ENCODE measurements around the gene KCNJ18.
"Not testable (repeated sequence)": the region's sequence is repeated elsewhere in the genome, so short reads cannot be mapped to it uniquely, and the experiment has no call there.

Gene KCNJ18

DNA sequence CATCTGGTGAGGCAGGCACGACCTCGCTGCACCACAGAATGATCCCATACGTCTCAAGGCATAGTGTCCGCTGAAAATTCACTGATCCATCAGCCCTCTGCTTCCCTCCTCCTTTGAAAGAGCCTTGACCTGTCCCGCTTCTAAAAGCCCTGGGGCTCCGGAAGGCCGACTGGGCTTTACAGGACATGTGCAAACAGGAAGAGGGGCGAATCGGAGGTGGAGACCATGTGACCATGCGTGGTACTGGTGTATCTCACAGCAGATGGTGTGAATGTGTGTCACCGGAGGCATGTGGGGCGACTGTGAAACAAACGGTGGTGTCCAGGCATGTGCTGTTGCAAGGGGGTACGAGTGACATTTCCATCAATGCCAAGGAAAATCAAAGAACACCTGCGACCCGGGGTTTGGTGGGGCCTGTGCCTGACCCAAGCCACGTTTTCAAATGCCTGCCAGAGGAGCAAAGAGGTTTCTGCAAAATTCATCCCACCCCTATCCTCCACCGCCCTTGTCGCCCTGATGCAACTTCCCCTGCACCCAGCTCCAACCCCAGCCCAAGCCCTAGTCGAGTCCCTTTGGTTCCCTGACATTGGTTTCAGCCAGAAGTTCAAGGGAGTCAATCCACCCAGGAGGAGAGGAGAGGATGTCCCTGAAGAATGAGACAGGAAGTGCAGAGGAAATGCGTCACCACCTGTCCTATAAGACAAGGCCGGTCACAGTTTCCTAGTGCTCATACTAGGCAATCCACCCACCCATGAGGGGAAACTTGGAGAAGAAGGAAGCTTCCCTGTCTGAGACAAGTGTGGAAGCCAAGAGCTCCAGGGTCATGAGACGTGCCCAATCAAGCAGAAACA, 5.9 kb upstream of the KCNJ18 start:
- DNase-seq: no peak

DNA sequence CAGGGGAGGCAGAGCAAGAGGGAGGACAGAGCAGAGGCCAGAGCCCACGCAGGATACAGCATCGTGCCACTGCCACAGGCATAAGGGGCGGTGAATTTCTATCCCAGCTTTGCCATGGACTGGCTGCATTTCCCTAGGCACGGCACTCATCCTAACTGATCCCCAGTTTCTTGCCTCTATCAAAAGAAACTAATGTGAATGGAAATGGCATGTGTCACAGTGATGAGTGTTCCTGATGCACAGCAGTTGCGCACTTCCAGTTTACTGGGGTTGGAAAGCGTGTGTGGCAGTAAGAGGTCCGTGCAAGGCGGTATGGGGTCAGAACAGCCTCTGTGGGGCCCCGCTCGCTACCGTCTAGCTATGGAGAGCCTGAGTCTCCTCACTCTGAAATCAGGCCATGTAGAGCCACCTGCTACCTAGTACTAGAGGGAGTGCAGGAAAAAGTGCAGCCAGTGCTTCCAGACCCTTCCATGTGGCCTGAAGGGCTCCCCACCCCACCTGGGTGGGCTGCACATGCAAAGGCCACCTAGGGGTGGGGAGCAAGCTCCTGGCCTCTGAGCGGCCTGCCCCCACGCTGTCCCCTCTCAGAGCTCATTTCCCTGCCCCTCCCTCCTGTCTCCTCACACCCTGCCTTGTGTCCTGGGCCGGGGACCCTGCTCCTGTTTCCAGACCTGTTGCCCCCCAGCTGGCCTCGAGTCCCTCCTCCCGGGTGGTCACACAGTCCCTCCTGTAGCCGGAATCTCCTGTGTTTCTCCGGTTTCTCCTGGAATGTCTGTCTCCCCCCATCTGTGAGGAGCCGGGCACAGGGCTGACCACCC, 5.0 kb upstream of the KCNJ18 start:
- no peak for DNase-seq

DNA sequence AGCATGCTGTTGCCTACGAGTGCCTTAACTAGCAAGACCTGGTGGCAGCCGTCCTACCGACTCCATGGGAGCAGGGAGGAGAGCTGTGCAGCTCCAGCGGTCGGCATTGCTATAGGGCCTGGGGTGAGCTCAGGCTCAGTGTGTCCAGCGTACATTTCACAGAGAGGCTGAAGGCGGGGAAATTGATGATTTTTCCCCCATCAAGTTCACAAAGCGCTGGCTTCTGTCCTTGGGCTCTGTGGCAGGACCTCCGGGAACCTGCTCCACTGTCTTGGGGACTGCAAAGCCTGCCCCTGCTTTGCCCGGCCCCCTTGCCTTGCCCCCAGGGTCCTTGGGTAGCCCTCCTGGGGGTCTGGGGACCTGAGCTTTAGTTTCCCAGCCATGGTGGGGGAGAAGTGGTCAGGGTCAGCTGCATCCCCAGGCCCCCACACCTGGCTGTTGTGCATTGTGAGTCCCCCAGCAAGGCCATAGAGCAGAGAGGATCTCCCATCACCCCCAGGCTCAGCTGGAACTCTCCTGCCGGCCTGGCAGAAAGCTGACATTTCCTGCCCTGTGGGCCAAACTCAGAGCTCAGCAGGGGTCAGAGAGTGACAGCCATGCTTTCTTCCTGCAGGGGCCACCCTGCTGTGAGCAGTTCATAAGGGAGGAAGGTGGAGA, 3.9 kb upstream of the KCNJ18 start:
- no peak for DNase-seq

DNA sequence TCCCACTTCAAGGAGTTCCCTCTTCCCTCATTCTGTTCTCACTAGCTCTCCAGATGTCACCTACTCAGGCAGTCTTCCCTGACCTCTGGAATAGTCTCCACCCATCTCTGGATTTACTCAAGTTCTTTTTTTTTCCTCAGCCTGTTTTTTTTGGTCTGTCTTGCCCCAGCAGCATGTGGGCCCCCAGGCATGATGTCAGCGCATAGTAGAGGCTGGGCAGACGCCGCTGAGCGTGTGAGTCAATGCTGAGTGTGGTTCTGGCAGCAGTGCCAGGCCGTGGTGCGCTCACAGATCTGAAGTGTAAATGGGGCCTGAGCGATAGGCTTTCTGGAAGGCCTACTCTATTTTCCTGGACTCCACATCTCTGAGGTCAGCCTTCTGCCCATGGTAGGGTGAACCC, 2.7 kb upstream of the KCNJ18 start:
- DNase-seq: no peak

DNA sequence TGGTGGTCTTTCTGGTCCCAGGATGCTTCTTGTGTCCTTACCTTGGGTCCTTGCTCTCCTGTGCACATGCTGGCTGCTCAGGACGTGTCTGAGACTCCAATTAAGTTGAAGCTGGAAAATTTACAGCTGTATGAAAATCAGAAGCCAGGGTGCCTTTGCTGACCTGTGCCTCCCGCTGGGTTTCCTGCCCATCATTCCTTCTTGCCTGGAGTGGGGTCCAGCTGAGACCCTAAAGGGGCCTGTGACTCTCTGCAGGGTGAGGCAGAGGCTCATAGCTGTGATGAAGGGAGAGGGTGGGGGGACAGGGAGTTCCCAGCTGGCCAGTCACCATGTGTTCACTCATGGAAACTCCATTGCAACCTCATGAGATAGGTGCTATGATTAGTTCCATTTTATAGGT, 1.5 kb upstream of the KCNJ18 start:
- not testable (repeated sequence) for DNase-seq

DNA sequence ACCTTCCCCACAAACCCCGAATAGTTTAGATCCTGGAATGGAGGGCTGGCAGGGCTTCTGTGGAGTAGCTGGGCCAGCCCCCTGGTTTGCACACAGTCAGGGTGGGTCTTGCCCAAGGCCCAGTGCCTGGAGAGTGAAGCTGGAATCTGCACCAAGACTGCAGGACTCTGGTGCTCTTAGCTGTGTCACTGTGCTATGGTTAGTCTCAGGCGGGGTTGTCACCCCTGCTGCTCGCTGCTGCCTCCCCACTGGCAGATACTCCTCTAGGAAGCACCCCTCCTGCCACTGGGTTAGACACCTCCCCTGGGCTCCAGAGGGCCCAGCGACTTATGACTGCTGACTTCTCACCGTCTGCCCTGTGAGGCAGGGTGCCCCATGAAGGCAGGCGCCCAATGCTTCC, 842 bp upstream of the KCNJ18 start:
- DNase-seq: not testable (repeated sequence)

DNA sequence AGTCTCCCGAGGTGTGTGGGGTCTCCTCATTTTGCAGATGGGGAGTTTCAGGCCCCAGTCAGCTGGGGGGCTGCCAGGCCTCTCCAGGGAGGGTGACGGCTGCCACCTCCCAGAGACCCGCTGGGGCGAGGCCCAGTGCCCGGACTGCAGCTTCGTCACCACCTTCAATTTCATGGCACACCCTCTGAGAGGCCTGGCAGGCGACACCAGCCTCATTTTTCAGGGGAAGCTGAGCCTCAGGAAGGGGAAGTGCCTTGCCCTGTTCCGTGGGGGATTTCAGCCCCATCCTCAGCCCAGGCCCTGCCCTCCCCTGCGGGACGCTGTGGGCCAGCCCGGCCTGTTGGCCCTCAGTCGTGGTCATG, 362 bp downstream of the KCNJ18 start:
- not testable (repeated sequence) for DNase-seq

DNA sequence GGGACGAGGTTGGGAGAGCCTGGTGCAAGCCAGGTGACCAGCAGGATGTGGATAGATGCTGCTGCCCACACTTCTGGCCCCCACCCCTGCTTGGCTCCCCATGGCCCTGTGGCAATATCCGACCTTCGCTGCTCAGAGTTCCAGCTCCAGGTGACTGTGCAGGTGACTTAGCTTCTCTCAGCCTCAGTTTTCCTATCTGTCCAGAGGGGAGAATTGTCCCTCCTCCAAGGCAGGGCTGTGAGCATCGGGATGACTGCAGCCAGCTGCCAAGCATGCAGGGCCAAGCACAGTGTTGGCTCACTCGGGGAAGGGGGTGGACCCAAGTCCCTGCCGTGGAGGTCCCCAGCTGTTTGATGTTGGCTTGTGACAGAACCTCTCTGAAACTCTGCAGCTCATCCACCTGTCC, 1.1 kb downstream of the KCNJ18 start:
- not testable (repeated sequence) for DNase-seq

DNA sequence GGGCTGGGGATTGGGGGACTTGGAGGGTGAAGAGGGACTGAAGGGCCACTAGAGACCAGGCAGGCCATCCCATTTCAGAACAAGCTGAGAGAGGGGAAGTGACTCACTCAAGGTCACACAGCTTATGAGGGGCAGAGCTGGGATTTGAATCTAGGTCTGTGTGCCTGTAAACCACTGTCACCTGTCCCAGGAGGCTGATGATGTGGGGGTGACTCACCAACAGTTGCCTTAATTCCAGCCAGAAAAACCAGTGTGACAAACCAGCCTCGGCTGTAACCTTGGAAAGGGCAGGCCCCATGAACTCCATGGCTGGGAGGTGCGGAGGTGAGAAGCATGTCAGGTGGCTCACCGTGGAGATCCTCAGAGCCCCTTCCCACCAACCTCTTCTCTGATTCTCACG, 1.6 kb downstream of the KCNJ18 start:
- DNase-seq: not testable (repeated sequence)

DNA sequence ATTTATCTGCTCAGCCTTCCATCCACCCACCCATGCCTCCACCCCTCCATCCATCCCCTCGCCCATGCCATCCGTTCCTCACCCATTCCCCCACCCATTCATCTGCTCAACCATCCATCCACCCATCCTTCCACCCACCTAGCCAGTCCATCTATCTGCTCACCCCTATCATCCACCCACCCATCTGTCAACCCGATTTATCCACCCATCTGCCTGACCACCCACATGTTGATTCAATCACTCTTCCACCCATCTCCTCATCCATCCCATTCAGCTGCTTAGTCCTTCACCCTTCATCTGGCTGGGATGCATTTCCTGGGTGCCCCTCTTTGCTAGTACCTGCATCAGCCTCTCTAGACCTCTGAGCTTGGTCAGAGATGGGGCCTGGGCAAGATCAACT, 3.9 kb downstream of the KCNJ18 start:
- DNase-seq: not testable (repeated sequence)

DNA sequence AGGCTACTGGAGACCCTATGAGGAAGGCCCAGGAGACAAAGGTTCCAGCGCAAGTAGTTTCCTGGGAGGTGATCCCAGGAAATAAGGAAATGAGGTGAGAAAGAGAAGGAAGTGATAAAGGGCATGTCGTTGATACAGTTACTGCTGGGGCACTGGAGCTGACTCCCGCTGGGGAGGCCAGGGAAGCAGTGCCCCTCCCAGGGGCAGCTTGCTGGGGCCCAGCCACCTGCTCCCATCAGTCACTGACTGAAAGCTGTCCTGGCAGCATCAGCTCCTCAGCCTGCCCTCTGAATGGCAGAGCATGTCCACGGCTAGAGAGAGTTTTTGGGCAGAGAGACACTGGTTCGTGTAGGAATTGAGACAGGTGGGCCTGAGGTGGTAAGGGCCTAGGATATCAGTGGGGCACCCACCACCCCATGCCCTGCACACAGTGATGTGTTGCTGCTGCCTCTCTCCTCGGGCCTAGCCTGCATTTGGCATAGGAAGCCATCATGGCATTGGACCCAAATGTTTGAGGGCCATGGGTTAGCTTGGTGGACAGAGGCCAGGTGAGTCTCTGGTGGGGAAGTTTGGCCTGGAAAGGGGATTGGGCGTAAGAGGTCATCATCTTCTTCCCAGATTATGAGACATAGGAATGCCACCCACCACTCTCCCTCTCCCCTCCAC, 4.7 kb downstream of the KCNJ18 start:
- DNase-seq: not testable (repeated sequence)

DNA sequence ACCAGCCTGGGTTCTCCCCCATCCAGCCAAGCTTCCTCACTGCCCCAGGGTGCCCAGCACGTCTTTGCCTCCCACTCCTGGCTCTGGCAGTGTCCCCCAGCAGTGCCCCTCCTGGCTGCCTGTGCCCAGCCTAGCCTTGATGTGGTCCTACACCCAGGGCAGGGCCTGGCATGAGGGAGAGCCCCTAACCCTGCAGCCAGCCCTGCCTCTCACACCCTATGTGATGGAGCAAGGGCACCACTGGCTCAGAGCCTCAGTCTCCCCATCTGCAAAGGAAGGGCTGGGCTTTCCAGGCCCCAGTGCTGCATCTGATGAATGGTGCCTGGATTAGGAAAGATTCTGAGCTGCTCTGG, 5.2 kb downstream of the KCNJ18 start:
- DNase-seq: not testable (repeated sequence)

DNA sequence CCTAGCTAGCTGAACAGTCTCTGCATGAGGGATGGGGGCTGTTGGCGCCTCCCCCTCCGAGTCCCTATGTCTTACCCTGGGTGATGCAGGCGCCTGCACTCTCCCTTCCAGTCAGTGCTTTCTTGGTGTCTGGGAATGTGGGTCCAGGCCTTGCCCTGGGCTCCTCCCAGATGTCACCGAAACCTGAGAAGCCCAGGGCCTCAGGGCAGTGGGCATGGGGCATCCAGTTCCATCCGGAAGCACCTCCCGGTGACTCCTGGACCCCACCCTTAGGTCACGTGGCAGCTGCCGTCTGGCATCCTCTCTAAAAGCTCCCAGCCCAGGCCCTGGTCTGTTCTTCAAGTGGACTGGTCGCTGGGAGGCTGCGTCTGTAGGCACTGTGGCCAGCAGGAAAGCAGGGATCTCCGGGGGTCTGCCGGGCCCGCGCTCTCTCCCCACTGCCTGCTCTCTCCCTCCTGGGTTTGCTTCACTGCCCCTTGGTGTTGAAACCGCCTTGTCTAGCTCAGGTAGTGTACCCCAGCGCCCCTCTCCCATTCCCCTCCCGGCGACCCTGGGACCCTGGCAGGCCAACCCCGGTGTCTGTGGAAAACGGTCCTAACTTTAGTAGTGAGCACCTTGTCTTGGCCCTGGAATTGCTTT, 6.2 kb downstream of the KCNJ18 start:
- DNase-seq: not testable (repeated sequence)

DNA sequence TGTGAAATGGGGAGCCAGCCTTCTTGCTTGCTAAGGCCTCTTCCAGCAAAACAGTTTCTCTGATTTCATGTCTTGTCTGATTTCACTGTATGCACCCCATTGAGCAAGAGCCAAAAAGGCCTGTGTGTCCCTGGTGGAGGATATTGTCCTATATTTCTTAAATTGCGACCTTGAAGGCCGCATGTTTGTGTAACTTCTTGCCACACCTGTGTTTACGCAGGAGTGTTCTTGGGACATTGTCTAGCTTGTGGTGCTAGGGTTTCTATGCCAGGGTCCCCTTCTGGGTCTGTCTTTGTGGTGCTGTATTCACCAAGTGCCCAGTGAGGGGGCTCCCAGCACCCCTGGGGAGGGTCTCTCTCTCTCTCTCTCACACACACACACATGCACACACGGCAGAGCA, 6.8 kb downstream of the KCNJ18 start:
- DNase-seq: not testable (repeated sequence)

DNA sequence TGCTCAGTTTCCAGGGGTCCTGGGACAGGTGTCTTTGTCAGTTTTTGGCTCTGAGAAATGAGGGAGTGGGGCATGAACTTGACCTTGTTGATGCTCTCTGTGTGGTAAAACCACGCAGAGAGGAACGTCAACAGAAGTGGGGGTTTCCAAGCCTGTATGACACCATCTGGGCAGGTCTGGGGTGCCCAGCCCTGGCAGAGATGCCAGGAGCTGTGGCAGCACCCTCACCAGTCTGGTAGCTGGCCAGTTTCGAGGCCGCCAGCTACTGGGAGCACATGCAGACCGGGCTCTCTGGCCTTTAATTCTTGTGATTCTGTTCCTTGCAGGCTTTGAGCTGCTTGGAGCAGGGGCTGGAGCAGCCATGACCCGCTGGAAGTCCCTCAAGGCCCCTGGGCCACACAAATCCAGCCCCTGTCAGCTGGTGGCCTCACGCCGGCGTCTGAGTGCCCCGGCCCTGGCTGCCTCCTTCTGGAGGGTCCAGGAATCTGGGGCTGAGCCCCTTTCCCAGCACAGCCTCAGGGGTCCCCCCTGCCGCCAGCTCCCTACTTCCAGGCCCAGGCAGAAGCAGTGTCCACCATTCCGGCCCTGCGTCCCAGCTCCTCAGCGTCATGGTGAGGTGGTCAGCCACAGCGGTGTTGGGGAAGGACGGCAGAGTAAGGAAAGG, 7.4 kb downstream of the KCNJ18 start:
- not testable (repeated sequence) for DNase-seq

DNA sequence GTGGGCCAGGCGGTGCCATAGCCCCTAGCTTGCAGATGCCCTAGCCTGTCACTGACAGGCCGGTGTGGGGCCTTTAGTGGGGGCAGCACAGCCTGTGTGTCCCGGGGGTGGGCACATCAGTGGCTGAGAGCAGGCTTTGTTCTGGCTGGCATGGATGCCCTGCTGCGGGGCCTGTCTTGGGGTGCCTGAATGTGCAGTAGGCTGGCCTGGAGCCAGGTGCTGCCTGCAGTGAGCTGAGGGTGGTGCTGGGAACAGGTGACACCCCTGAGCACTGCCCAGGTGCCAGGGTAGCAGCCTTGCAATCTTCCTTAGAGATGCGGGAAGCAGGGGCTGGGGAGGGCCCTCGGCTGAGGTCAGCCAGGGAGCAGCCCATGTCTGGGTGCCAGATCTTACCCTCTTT, 8.8 kb downstream of the KCNJ18 start:
- DNase-seq: not testable (repeated sequence)

DNA sequence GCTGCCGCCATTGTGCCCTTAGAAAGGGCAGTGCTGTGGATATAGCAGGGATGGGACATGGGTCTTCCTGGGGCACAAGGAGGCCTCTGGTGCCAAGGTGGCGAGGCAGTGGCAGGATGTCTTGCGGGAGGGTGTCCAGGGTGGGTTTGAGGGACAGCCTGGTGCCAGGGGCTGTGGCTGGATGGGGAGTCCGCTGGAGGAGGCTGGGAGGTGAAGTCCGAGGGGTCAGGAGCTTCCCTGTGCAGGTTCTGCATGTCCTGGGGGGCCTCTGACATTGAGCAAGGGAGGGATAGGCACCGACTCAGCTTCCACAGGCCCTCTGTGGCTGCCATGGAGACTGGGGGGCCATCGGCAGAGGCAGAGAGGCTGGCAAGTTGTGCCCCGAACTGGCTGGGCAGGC, 9.7 kb downstream of the KCNJ18 start:
- not testable (repeated sequence) for DNase-seq

DNA sequence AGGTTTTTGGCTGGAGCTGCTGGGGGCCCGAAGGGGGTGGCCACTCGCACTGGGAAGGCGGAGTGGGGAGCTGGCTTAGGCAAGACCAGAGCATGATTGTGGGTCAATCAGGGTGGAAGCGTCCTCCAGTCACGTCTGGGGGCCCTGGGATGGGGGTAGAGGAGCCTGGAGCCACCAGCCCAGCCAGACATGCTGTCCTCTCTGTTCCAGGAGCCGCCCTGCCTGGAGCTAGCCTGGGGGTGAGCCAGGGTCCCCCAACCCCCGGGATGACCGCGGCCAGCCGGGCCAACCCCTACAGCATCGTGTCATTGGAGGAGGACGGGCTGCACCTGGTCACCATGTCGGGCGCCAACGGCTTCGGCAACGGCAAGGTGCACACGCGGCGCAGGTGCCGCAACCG, 10.2 kb downstream of the KCNJ18 start:
- not testable (repeated sequence) for DNase-seq

DNA sequence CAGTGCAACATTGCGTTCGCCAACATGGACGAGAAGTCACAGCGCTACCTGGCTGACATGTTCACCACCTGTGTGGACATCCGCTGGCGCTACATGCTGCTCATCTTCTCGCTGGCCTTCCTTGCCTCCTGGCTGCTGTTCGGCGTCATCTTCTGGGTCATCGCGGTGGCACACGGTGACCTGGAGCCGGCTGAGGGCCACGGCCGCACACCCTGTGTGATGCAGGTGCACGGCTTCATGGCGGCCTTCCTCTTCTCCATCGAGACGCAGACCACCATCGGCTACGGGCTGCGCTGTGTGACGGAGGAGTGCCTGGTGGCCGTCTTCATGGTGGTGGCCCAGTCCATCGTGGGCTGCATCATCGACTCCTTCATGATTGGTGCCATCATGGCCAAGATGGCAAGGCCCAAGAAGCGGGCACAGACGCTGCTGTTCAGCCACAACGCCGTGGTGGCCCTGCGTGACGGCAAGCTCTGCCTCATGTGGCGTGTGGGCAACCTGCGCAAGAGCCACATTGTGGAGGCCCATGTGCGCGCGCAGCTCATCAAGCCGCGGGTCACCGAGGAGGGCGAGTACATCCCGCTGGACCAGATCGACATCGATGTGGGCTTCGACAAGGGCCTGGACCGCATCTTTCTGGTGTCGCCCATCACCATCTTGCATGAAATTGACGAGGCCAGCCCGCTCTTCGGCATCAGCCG, 10.8 kb downstream of the KCNJ18 start:
- DNase-seq: not testable (repeated sequence)

DNA sequence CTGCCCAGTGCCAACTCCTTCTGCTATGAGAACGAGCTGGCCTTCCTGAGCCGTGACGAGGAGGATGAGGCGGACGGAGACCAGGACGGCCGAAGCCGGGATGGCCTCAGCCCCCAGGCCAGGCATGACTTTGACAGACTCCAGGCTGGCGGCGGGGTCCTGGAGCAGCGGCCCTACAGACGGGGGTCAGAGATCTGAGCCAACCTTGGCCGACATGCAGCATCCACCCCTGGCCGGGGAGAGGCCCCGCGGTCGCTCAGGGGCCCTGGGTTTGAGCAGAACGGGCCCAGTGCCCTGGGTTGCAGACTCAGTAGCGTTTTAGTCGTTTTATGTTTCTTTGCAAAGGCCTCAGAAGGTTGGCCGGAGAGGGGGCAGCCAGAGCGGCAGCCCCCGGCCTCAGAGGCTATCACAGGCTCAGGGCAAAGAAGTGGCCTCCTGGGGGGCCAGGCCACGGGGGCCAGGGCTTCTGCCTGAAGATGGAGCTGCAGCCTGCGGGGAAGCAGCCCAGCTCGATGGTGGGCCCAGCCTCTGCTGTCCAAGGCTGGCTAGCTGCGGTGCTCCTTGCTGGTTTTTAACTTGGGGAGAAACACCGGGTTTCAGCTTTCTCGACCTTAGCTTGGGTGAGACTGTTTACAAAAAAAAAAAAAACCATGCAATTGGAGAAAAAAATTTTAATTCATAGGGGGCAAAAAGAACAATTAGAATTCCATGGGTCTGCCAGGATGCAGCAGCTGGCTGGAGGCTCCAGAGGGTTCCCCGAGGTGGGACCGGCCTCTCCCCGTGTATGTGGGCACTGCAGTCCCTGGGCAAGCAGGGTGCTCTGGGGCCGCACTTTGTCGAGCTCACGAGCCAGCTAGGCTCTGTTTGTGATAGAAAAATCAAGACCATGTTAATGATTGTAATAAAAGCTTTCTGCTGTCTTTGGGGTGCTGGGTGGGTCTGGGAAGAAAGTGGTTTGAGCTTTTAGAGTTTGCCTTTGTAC, 11.9 kb downstream of the KCNJ18 start:
- not testable (repeated sequence) for DNase-seq

Data from stimulated activated naive CD4-positive, alpha-beta T cell (primary cell).